GM19452 (cell line): Measurements from ENCODE around the gene TMEM158.

Source experiments
- ATAC-seq: cut with Tn5 transposase; IDR thresholded peaks from one replicate; pipeline ENCODE4 v1.9.1; 2021; ENCODE audit not compliant: unreplicated experiment

TMEM158 gene

GRCh38 chr3:45234250-45234649 is 8.2 kb upstream of the TMEM158 start:
- no peak for ATAC-seq

GRCh38 chr3:45232521-45232920 is 6.4 kb upstream of the TMEM158 start:
- ATAC-seq = no peak

GRCh38 chr3:45227946-45228345 is 1.9 kb upstream of the TMEM158 start:
- no peak for ATAC-seq

- no peak for ATAC-seq
Observed at GRCh38 chr3:45227071-45227820, 1.2 kb upstream of the TMEM158 start.

- ATAC-seq = peak; percentile 31
Observed at GRCh38 chr3:45225465-45226205, 452 bp downstream of the TMEM158 start.

GRCh38 chr3:45224824-45225464 is 1.1 kb downstream of the TMEM158 start:
- ATAC-seq = peak; percentile 23

- ATAC-seq = no peak
Observed at GRCh38 chr3:45223889-45224727, 2.0 kb downstream of the TMEM158 start.

- ATAC-seq = no peak
Observed at GRCh38 chr3:45219694-45220093, 6.4 kb downstream of the TMEM158 start.

GRCh38 chr3:45218578-45219390 is 7.3 kb downstream of the TMEM158 start:
- ATAC-seq = no peak

GRCh38 chr3:45216021-45216609 is 10.0 kb downstream of the TMEM158 start:
- ATAC-seq = no peak

GRCh38 chr3:45215466-45215865 is 10.6 kb downstream of the TMEM158 start:
- no peak for ATAC-seq

- no peak for ATAC-seq
Observed at GRCh38 chr3:45214061-45214680, 11.9 kb downstream of the TMEM158 start.

GRCh38 chr3:45212095-45212468 is 14.0 kb downstream of the TMEM158 start:
- ATAC-seq = no peak

GRCh38 chr3:45211466-45212094 is 14.5 kb downstream of the TMEM158 start:
- ATAC-seq = no peak

- no peak for ATAC-seq
Observed at GRCh38 chr3:45210308-45211041, 15.6 kb downstream of the TMEM158 start.

GRCh38 chr3:45209526-45209925 is 16.6 kb downstream of the TMEM158 start:
- no peak for ATAC-seq

- no peak for ATAC-seq
Observed at GRCh38 chr3:45208586-45208985, 17.5 kb downstream of the TMEM158 start.

GRCh38 chr3:45207446-45207845 is 18.6 kb downstream of the TMEM158 start:
- ATAC-seq = no peak
